Measurements from ENCODE around the gene BPIFB3.

GRCh38 chr20:33030076-33030475 is 23.6 kb upstream of the BPIFB3 start:
- TF ChIP-seq, protein P1, sequence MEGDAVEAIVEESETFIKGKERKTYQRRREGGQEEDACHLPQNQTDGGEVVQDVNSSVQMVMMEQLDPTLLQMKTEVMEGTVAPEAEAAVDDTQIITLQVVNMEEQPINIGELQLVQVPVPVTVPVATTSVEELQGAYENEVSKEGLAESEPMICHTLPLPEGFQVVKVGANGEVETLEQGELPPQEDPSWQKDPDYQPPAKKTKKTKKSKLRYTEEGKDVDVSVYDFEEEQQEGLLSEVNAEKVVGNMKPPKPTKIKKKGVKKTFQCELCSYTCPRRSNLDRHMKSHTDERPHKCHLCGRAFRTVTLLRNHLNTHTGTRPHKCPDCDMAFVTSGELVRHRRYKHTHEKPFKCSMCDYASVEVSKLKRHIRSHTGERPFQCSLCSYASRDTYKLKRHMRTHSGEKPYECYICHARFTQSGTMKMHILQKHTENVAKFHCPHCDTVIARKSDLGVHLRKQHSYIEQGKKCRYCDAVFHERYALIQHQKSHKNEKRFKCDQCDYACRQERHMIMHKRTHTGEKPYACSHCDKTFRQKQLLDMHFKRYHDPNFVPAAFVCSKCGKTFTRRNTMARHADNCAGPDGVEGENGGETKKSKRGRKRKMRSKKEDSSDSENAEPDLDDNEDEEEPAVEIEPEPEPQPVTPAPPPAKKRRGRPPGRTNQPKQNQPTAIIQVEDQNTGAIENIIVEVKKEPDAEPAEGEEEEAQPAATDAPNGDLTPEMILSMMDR (IDR thresholded peaks at IDR 0.05 in 4 of 5, conservative IDR thresholded peaks at IDR 0.05 in 1 of 5) = no peak
- TF ChIP-seq POLR2A (IDR thresholded peaks at IDR 0.05) = no peak

Measured in gastrocnemius medialis (tissue), 4 donors.